HS-27A (cell line): Measurements from ENCODE around the gene RBM28.

Experiments
- DNase-seq: peaks from one replicate; pipeline ENCODE4 v3.0.0-alpha.2; 2012; ENCODE audit warnings: low read depth, missing footprints

Gene RBM28

DNA sequence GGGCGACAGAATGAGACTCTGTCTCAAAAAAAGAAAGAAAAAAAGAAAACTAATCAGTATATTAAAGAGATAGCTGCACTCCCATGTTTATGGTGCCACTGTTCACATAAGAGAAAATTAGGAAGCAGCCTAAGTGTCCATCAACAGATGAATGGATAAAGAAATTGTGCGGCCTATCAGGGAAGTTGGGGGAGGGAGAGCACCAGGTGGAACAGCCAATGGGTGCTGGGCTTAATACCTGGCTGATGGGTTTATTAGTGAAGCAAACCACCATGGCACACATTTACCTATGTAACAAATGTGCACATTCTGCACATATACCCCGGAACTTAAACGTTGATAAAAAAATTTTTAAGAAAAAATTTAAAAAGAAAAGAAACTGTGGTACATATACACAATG is 26.8 kb upstream of the RBM28 start:
- no peak for DNase-seq

DNA sequence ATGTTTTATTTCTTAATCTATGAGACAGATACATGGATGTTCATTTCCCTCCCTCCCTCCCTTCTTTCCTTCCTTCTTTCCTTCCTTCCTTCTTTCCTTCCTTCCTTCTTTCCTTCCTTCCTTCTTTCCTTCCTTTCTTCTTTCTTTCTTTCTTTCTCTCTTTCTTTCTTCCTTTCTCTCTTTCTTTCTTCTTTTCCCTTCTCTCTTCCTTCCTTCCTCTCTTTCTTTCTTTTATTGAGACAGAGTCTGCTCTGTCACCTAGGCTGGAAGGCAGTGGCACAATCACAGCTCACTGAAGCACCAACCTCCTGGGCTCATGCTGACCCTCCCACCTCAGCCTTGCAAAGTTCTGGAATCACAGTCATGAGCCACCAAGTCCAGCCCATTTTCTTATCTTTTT is 23.3 kb upstream of the RBM28 start:
- no peak for DNase-seq

DNA sequence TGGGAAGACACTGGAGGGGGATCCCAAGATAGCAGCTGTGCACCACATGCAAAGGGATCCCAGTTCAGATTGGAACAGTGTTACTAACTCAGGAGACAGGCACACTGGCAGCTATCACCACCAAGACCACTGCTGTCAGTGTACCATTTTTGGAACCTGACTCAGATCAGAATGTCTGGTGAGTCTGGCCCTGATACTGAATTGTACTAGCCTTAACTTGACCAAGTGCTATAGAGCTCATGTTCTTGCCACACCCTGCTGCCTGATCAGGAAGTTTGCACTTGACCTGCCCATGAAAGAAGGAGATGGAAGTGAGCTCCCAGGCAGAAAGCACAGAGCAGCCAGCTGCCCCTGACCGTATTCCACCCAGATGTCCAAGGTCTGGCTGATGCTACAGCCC is 22.6 kb upstream of the RBM28 start:
- DNase-seq = no peak

DNA sequence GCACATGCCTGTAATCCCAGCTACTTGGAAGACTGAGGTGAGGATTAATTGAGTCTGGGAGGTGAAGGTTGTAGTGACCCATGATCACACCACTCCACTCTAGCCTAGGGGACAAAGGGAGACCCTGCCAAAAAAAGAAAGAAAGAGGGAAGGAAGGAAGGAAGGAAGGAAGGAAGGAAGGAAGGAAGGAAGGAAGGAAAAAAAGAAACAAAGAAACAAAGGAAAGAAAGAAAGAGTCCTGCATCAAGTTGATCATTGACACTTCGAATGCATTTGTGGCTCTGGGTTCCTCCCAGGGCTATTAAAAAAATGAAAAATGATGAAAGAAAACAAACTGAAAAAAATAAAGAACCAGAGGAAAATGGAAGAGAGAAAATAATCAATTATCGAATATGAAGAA is 21.7 kb upstream of the RBM28 start:
- no peak for DNase-seq

DNA sequence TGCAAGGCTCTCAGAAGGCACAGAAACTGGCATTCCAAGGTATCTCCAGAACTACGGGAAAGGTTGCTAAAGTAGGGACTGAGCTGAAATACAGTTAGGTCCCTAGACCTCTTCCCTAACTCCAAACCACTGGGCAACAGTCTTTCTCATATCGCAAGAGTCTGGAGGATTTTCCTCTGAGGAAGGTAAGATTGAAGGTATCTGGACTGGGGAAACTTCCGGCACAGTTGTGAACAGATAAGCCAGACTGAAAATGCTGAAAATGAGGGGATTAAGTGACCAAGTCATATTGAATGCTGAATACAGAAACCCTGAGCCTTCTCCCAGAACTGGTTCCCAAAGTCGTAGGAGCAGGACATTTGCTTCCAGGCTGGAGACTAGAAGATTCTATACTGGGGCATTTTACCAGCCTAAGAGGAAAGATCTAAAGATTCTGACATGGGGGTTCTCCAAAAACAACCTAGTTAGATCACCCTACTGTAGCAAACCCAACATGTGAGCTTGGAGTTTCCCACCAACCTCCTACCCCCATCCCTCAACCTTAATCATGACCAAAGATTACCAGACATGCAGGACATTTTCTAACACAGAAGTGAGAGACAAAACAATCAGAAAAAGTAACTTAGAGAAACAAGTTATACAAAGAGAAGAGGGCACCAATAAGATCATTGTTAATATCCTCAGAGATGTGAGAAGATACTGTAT is 20.6 kb upstream of the RBM28 start:
- DNase-seq = no peak

DNA sequence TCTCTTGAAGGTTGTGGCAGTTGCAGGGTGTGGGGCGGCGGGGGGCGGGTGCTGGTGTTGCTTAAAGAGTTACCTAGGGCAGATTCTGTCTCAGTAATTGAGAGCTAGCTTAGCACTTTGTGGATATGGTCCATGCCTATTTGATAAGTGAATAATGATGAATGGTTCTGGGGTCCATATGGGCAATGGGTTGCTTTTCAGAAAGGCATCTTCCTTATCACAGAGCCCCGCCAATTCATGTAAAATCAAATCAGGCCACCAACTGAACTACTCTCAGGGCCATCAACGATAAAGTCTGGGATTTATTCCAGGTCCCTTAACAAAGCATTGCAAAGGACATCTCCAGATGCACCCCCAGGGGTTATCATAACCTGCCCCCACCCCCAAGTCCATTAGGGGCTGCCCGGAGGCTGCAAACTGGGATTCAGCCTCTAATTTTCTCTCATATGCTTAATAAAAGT is 19.6 kb upstream of the RBM28 start:
- DNase-seq = no peak

DNA sequence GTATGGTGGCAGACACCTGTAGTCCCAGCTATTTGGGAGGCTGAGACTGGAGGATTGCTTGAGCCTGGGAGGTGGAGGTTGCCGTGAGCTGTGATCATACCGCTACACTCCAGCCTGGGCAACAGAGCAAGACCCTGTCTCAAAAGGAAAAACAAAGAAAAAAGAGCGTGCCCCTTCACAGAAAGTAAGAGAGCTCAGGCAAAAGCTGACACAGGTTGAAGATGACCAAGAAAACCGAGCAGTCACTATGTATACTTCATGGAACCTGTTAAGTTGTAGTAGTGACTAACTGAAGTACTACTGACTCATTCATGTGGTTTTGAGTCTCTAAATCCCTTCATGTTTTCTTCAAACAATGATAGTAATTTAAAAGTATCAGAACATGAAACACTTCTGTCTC is 19.0 kb upstream of the RBM28 start:
- DNase-seq = no peak

DNA sequence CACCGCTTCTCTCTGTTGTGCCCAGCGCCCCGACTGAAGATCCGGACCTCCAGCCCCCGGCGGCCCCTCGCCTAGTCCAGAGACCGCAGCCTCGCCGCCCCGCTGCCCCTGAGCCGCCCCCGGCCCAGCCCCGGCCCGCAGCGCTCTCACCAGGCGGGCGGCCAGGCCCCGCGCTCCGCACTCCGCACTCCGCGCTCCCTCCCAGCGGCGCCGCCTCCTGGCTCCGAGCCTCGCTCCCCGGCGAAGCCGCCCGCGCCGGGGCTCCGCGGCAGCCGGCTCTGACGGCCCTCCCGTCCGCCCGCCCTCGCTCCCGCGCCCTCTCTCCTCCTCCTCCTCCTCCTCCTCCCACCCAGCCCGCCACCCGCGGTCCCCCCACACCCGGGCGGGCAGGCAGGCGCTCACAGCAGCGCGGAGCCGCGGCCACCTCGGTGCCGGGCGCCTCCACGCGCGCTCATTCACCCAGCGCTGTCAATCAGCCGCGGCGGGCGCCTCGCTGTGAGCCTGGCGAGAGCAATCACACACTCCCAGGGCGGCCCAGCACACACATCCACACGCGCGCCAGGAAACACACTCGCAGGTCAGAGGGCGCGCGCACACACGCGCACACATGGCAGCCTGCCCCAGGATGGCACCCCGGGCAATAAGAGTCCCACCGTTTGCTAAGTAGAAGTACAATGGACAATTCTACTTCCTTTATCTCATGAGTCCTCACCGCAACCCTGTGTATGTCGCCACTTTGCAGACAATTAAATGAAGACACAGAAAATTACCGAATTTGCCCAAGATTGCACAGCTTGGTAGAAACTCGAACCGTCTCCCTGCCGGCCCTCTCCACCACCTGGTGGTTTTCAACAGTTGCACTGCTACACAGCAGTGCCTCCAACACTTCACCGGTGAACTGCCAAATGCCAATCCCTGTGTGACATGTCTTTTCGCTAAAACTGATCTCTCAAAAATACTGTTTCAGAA is 18.0 kb upstream of the RBM28 start, which contains the start of gene PRRT4:
Gene PRRT4, minus strand, starts transcription at position 280 of the 969 bp plus-strand sequence.
- DNase-seq = no peak

DNA sequence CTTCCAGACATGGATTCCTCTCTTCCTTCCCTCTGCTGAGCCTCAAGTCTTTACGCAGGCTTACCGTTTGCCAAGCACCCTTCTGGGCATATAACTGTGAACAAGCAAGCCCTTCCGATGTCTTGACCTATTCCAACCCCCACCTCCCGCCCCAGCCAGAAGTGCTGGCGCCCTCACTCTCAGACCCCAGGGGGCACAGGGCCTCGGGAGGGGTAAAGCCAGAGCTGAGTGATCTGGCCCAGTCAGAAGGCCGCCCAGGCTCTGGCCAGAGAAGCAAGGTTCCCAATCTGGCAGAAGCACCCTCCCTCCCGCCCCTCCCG is 16.6 kb upstream of the RBM28 start:
- no peak for DNase-seq

DNA sequence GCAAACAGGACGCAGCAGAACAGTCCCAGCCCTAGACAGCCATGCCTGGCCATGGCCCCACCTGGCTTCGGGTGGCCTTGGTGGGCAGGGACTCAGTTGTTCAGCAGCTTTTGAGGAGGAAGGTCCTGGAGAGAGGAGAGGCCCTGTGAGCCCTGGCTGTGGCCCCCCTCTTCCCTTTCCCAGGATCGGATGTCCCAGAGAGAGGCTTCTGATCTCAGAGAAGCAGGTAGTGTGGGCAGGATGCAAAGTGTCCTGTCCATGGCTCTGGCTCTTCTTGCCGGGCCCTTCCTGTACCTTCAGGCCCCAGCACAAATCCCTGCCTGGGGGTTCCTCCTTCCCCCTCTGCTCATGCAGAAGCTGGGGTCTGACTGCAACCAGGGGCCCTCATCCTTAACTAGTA is 16.2 kb upstream of the RBM28 start:
- no peak for DNase-seq

DNA sequence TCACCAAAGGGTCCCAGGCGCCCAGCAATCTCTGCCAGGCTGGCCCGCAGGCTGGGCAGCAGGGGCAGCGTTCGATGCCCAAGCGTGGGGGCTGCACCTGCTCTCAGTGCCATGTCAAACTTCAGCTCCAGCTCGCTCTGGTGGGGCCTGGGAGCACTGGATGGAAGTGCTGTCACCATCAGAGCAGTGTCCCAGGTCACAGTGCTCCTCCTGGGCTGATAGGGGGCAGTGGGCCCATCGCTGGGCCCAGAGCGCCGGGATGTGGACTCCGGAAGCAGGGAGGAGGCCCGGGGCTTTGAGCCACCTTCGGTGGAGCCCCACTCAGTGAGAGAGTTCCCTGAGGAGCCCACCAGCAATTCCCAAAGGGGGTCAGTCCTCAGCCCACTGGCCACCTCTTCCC is 15.6 kb upstream of the RBM28 start:
- no peak for DNase-seq

DNA sequence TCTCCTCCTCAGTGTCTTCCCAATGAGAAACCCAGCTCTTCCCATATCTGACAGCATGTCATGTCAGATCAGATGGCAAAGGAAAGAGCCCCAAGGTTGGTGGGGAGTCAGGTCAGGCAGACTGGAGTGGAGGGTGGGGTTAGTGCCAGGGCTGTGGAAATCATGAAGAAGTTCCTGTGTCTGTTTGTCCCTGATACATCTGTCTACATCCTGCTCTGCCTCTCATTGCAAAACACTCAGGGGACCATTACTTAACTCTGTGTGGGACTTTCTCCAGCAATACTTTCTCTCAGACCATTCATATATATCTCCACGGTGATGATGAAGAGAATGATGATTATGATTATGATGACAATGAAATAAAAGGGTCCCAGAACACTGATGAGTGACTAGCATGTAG is 14.5 kb upstream of the RBM28 start:
- no peak for DNase-seq

DNA sequence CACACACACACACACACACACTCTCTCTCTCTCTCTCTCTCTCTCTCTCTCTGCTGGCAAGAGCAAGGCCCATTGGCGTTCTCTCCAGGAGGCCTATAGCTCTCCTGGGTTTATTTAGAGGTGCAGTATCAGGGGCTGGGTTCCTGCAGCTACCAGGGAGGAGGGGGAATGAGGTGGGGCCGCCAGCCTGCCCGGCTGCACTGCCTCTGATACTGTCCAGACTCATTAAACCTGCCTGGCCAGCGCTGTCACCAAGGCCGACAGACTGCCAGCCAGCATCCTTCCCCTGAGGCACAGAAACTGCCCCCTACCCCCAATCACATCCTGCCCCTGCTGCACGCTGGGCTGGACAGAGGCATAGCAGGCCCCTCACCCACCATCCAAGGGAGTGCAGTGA is 13.5 kb upstream of the RBM28 start:
- DNase-seq = no peak

DNA sequence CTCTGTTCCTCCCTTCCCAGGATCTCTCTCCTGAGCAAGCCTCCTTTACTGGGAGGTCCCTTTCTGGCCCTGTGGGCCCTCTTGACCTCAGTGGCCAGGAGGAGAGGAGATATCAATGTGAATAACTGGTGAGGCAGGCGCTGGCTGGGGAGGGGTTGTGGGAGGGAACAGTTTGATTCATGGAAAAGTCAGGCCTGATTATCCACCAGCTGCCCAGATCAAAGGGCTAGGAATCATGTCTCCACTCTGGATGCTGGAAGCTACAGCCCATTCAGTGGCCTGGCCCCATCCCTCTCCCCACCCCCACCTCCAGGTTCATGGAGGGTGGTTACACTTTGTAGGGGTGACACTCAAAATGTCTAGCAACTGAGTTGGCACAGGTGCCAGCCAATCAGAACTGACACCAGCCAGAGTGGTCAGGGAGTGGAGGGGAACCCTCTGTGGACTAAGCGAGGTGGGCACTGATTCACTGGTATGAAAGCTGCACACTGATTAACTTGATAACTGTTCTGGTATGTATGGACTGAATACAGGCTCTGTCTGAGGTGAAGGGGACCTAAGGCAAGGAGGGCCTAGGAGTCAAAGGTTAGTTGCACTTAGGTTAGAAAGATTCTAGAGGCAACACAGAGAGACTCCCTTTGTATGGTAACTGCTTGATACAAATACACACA is 13.0 kb upstream of the RBM28 start:
- DNase-seq = no peak

DNA sequence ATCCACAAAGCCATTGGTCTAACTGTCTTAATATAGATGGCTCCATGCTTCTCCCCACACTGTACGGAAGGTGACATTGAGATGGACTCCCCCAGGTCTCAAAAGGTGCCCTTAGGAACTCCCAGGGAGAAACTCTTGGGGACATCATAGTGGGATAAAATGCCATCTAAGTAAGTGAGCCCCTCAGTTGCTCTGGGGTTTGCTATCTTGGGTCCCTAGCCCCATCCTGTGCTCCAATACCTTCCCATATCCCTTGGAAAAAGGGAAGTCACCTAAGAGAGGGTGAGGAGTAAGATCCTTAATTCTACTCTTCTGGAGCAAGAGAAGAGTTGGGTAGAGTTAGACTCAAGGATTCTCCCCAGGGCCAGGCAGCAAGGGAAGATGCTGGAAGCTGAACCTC is 9.9 kb upstream of the RBM28 start:
- no peak for DNase-seq

DNA sequence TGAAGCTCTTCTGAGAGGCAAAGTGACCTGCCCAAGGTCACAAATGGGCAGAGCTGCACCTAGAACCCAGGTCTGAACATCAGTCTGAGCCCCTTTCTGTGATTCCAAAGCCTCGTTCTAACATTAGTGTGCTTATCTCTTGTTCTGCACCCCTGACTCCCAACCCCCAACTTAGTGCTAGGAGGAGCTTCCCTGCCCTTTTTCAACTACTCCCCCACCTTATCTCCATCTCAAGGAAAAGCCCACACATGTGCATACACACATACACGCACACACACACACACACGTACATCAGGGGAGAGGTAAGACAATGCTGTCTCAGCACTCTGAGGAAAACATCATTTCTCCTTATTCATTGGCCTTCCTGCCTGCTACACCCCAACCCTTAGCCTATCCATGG is 9.5 kb upstream of the RBM28 start:
- DNase-seq = no peak

DNA sequence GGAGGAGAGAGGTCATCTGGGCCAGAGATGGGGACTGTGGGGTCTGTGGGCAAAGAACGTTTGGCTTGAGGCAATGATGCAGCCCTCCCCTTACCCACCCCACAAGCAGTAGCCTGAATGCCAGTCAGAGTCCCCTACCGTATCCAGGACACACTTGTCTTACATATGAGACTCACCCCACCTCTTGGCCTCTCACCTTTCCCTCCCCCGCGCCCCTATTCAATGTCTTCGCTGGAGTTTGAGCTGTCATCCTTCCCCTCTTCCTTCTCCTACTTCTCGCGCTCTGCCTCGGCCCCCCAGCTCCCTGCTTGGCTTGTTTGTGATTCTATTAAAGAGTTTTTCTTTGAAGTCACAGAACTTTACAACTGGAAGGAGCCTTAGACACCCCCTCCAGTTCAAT is 8.9 kb upstream of the RBM28 start:
- DNase-seq = no peak

DNA sequence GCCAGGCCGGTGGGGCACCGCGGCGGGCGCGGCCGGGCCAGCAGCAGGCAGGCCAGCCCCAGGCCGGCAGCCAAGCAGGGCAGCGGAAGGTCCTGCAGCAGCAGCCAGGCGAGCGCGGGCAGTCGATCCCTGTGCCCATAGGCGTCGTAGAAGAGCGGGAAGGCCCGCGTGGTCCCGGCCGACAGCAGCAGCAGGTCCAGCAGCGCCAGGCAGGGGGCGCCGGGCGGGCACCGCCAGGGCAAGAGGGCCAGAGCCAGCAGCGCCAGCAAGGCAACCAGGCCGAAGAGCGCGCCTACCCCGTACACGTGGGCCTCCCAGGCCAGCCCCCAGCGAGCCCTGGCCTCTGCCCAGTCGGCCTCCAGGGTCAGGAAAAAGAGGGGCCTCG is 8.4 kb upstream of the RBM28 start:
- no peak for DNase-seq

DNA sequence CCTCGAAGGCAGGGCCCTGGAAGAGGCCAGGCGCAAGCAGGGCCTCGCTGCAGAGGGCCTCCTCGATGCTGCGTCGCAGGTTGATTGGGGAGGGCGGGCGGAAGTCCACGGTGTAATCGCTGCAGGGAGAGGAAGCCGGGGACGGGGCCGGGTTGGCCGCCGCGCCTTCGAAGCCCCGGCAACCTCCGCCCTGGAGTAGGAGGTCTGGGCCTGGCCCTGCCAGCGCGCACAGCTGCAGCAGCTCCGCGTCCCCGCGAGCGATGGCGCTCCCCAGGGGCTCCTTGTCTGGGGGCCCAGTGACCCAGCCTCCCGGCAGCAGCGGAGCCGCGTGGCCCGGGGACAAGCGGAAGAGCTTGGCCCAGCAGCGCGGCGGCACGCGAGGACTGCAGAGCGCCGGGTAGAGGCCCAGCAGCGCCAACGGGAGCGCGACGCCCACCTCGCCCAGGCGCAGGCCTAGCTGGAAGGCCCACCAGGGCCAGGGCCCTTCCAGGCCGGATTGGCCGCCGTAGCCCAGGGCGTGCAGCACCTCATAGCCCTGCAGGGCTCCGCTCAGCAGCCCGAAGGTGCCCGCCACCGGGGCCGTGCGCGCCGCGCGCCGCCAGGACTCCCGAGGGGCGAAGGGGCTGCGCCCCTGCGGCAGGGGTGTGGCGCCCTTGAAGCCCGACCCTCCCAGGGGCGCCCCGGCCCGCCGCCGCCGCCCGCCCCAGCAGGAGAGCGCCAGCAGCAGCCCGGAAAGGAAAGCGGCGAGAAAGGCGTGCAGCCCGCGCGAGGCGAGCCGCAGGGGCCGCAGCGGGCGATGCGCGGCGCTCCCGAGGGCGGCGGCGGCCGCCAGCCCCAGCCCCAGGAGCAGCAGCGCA is 7.8 kb upstream of the RBM28 start:
- no peak for DNase-seq

DNA sequence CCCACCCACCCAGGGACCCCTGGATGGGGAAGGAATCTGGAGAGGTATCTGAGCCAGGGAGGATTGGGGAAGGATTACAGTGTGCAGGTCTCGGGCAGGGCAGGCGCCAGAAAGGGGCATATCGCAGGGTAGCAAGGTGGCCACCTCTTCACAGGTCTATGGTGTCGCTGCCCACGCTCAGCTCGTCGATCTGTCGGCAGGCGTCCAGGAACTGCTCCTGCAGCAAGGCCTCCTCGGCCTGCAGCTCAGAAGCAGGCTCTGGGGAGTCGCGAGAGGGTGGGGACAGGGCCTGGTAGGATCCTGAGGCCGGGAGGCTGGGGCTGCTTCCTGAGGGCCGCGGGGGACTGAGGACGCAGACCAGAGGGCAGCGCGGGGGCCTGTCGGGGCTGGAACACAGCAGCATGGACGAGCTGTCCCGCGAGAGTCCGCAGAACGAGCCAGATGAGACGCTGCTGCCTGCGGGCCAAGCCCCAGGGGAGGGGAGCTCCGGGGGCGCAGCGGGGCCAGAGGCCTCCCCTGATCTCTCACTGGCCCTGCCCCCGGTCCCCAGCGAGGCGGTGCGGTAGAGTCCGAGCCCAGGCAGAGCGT is 7.1 kb upstream of the RBM28 start:
- DNase-seq = no peak

DNA sequence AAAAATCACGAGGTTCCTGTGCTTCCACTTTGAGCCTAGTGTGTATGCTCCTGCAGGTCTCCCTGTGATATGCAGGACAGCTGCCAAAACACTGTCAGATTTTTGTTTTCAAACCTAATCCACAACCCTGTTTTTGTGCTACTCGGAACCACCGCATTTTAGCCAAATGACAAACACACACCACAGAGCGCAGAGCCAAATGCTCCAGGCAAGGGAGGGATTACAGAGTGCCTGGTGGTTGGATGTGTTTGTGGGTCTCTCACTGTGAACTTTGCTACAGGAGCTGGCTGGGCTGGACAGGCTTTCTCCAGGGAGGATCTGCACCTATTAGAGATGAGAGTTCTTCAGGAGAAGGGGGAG is 5.7 kb upstream of the RBM28 start:
- DNase-seq = no peak

DNA sequence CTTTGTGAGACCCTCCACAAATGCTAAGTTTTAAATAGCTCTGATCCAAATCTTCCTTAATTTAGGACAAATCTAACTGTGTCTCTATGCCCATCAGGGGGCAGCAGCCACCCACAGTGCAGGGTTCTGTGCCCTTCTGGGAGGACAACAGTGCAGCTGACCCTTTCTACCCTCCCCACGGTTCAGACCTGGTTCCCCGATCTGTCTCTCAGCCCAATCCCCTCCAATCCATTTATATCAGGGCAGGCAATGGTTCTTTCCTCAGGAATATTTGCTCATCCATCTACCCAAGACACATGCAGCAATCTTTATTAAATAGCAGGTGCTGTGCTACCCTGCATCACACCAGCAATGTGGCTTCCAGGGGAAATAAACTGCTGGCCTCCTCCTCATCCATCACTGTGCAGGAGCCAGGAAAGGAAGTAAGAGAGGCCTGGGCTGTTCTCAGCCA is 4.0 kb upstream of the RBM28 start:
- no peak for DNase-seq
